Natural killer cell (primary cell): ENCODE data around the gene IP6K3. TPM values are rescaled to one million over a fixed set of nuclear protein-coding genes. Genes with fewer than 3 reads are reported as not detected.

ENCODE experiments used
- ATAC-seq, 3 donors: fragments of 150-1000 bp in 2 of 3; fragments of 200-7000 bp in 1 of 3; cut with Tn5 transposase; 1 replicate in 1 of 3; 2 replicates in 2 of 3; pipeline ENCODE4 v1.10.0; 2021; ENCODE audit warnings: mild to moderate bottlenecking in 2 of 3, moderate library complexity in 2 of 3
- DNase-seq, 2 donors: peaks; one replicate each; pipeline versions ENCODE4 v3.0.0 to v3.0.0-alpha.2; 2013 to 2021; ENCODE audit warnings: mixed read lengths in 1 of 2
- H3K27ac ChIP-seq: one replicate; pipeline ENCODE4 v1.5.1; 2013; ENCODE audit warnings: mild to moderate bottlenecking, low read length
- H3K27me3 ChIP-seq: one replicate; pipeline ENCODE4 v1.6.1; 2013; ENCODE audit warnings: low read length; ENCODE audit not compliant: control insufficient read depth, insufficient read depth
- H3K36me3 ChIP-seq: one replicate; pipeline ENCODE4 v1.6.1; 2013; ENCODE audit warnings: low read length; ENCODE audit not compliant: control insufficient read depth, insufficient read depth
- H3K4me1 ChIP-seq: one replicate; pipeline ENCODE4 v1.6.1; 2013; ENCODE audit warnings: low read length; ENCODE audit not compliant: control insufficient read depth, insufficient read depth
- H3K4me3 ChIP-seq: one replicate; pipeline ENCODE4 v1.5.1; 2013; ENCODE audit warnings: low read length
- H3K9me3 ChIP-seq: one replicate; pipeline ENCODE4 v1.6.1; 2013; ENCODE audit warnings: low read length; ENCODE audit not compliant: control insufficient read depth, insufficient read depth
- H3K27ac Mint-ChIP-seq, 2 donors: one replicate each; pipeline ENCODE4 v1.8.0; 2022; ENCODE audit warnings: mild to moderate bottlenecking in 2 of 2, mixed read lengths in 2 of 2, moderate library complexity in 1 of 2
- H3K27me3 Mint-ChIP-seq, 2 donors: one replicate each; pipeline ENCODE4 v1.8.0; 2022; ENCODE audit warnings: low read depth in 2 of 2, mixed read lengths in 2 of 2
- H3K36me3 Mint-ChIP-seq: one replicate; pipeline ENCODE4 v1.8.0; 2022; ENCODE audit warnings: mixed read lengths
- H3K4me1 Mint-ChIP-seq, 2 donors: one replicate each; pipeline ENCODE4 v1.8.0; 2022; ENCODE audit warnings: mixed read lengths in 2 of 2
- H3K4me3 Mint-ChIP-seq: one replicate; pipeline ENCODE4 v1.8.0; 2022; ENCODE audit warnings: mild to moderate bottlenecking, moderate library complexity, mixed read lengths
- H3K9me3 Mint-ChIP-seq, 2 donors: one replicate each; pipeline ENCODE4 v1.8.0; 2022; ENCODE audit warnings: mixed read lengths in 2 of 2
- CTCF ChIP-seq: fragments of 200-600 bp; IDR thresholded peaks from one replicate; pipeline ENCODE4 v1.8.0; 2022; ENCODE audit warnings: antibody characterized with exemption
- WGBS: methylation state at CpG from one replicate; pipeline ENCODE4 v1.1.7; 2013; ENCODE audit warnings: missing lambda C conversion rate; ENCODE audit not compliant: insufficient coverage; 5-methylcytosine and 5-hydroxymethylcytosine counted together
- intact Hi-C: fragments of 100-400 bp; cut with micrococcal nuclease; formaldehyde crosslinking; loops from one replicate; pipeline ENCODE4 v1.14.2; 2022
- total RNA-seq, 4 donors: library from RNA; stranded (reverse); fragments of 120-200 nt in 1 of 4; gene quantifications; one replicate each; pipeline versions ENCODE4 v1.2.3 to v1.2.4, GENCODE V29; 2013 to 2022

IP6K3 gene
- total RNA-seq, 3 donors from 2014 or later (not counting 1 experiment from before 2014, with no cell fraction given) = not detected

GRCh38 chr6:33707771-33708170, 38.9 kb downstream of the IP6K3 start:
- no peak overlapping the region for H3K27ac Mint-ChIP-seq

DNA sequence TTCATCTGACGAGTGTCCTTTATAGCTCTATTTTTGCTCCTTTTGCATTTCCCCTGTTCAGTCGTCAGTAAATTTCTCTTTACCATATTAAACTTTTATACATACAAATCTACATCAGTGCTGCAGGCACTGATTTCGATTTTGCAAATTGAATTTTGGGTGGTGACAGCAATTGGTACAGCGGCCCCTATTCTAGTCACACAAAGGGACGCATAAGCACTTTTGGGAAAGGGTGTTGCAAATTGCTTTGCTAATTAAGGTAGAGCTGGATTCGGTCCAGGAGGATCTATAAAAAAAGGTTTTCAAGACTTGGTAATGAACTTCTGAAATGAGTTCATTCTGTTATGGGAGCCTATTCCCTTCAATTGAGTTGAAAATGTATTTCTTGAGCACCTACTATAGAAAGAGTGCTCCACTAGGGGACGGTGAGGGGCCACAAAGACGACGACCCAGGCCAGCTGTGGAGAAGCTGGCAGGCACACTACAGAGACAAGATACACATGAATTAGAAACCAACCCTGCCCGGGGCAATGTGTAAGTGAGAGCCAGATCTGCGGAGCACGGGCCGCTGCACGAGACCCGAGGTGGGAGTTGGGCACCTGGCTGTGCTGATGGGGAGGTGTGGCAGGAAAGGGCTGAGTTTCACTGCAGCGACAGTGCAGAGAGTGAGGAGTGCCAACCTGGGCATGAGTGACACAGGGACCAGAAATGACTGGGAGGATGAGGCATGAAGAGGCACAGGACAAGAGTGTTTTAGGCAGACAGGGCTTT, 40.6 kb downstream of the IP6K3 start:
- H3K9me3 ChIP-seq = no peaks in the 10 kb centered on the region
- no peaks in the 10 kb centered on the region for H3K27me3 ChIP-seq
- Mint-ChIP-seq H3K9me3 (no peaks in the 10 kb centered on the region), H3K27ac (peak overlapping the region in 1 of 2 donors; percentile 47), H3K36me3 (no peaks in the 10 kb centered on the region), H3K27me3 (no peaks in the 10 kb centered on the region), H3K4me3 (no peak overlapping the region), H3K4me1 (peaks cover 12% of the 10 kb centered on the region in 2 donors)
- no peak overlapping the region for H3K27ac ChIP-seq
- no peak overlapping the region for H3K4me3 ChIP-seq
- no peak for ATAC-seq
- peaks cover 3% of the 10 kb centered on the region for H3K36me3 ChIP-seq
- DNase-seq = no peak
- 84% methylated on average over 16 of the region's 16 CpGs for WGBS
- intact Hi-C loops = no loop called here
- no peak for TF ChIP-seq CTCF
- peaks cover 10% of the 10 kb centered on the region for H3K4me1 ChIP-seq

More at GRCh38 chr6:33707771-33708170, 38.9 kb downstream of the IP6K3 start:
- no peak for TF ChIP-seq CTCF
- intact Hi-C loops = no loop called here
- no peak for DNase-seq
- Histone ChIP-seq H3K4me1 (peaks cover 18% of the 10 kb centered on the region), H3K9me3 (no peaks in the 10 kb centered on the region), H3K4me3 (no peak overlapping the region), H3K36me3 (peaks cover 3% of the 10 kb centered on the region), H3K27ac (no peak overlapping the region), H3K27me3 (no peaks in the 10 kb centered on the region)
- no peak for ATAC-seq
- Mint-ChIP-seq H3K27me3 (no peaks in the 10 kb centered on the region), H3K9me3 (no peaks in the 10 kb centered on the region), H3K4me3 (no peak overlapping the region), H3K36me3 (no peaks in the 10 kb centered on the region), H3K4me1 (peaks cover 21 to 22% of the 10 kb centered on the region in 2 donors)
- 86% methylated on average over 3 of the region's 5 CpGs for whole genome bisulfite sequencing

GRCh38 chr6:33705268-33705885, 41.3 kb downstream of the IP6K3 start:
- Mint-ChIP-seq H3K27ac (no peak overlapping the region), H3K4me3 (no peak overlapping the region), H3K9me3 (no peaks in the 10 kb centered on the region), H3K36me3 (no peaks in the 10 kb centered on the region), H3K4me1 (peaks cover 7 to 10% of the 10 kb centered on the region in 2 donors), H3K27me3 (no peaks in the 10 kb centered on the region)
- Histone ChIP-seq H3K4me3 (no peak overlapping the region), H3K4me1 (peaks cover 5% of the 10 kb centered on the region), H3K27ac (no peak overlapping the region), H3K27me3 (no peaks in the 10 kb centered on the region), H3K36me3 (peaks cover 3% of the 10 kb centered on the region), H3K9me3 (no peaks in the 10 kb centered on the region)
- no peak for DNase-seq
- intact Hi-C loops = no loop called here
- ATAC-seq = no peak
- WGBS = 90% methylated on average over 8 of the region's 9 CpGs
- no peak for TF ChIP-seq CTCF
